Astrocyte of the spinal cord (primary cell): ENCODE results near the gene GRK6.

Experiments used
- DNase-seq: peaks from one replicate; pipeline ENCODE4 v3.0.0; 2011; ENCODE audit warnings: low read depth, low spot score
- H3K4me3 ChIP-seq: 2 replicates; pipeline ENCODE4 v1.5.1; 2011; ENCODE audit warnings: low read depth, mild to moderate bottlenecking, low read length, moderate library complexity
- in situ Hi-C: cut with HindIII; loops from 2 replicates; pipeline ENCODE4 v1.10.0; 2017; ENCODE audit warnings: low sequenced_read_pairs
- TF ChIP-seq, protein P1 (sequence below): IDR thresholded peaks from 2 replicates; pipeline ENCODE4 v1.5.1; 2012; ENCODE audit warnings: low read depth, mild to moderate bottlenecking, low read length, inconsistent platforms

Gene GRK6

DNA sequence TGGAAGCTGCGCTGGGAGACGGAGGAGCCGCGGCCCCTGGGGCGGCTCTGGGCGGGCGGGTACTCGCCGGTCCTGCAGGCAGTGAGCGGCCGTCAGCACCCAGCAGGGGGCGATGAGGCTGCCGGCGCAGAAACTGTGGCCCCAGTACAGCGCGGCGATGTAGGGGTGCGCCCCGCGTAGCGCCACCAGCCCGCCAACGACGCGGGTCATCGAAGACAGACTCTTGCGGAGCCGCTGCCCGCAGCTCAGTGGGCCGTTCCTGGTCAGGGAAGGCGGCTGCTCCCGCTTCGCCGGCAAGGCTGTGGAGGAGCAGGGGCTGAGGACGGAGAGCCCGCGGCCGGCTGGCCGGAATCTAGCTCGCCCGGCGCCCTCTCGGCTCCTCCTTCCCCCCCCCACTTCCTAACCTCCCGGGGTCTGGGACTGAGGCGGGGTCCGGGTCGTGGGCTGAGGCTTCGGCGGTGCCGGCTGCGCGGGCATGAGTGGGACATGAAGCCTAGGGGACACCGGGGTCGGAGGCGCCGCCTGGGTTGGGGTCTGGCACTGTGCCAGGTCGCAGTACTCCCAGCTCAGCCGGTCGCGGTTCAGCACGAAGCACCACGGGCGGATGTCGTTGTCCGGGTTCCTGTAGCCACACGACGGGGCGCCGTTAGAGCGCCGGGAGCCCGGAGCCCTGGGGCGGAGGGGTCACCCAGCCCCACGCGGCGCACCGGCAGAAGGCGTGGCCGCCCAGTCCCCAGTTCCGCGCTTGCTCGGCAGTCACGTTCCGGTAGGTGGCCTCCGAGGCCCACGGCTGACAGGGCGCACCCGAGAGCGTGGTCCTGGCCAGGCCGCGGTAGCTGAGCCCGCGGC, 22.5 kb upstream of the GRK6 start:
- TF ChIP-seq, protein P1, sequence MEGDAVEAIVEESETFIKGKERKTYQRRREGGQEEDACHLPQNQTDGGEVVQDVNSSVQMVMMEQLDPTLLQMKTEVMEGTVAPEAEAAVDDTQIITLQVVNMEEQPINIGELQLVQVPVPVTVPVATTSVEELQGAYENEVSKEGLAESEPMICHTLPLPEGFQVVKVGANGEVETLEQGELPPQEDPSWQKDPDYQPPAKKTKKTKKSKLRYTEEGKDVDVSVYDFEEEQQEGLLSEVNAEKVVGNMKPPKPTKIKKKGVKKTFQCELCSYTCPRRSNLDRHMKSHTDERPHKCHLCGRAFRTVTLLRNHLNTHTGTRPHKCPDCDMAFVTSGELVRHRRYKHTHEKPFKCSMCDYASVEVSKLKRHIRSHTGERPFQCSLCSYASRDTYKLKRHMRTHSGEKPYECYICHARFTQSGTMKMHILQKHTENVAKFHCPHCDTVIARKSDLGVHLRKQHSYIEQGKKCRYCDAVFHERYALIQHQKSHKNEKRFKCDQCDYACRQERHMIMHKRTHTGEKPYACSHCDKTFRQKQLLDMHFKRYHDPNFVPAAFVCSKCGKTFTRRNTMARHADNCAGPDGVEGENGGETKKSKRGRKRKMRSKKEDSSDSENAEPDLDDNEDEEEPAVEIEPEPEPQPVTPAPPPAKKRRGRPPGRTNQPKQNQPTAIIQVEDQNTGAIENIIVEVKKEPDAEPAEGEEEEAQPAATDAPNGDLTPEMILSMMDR, result peak; percentile 69
- DNase-seq, result peak; percentile 77
- peak overlapping the region; percentile 53 for H3K4me3 ChIP-seq
- in situ Hi-C loops, result no loop called here

DNA sequence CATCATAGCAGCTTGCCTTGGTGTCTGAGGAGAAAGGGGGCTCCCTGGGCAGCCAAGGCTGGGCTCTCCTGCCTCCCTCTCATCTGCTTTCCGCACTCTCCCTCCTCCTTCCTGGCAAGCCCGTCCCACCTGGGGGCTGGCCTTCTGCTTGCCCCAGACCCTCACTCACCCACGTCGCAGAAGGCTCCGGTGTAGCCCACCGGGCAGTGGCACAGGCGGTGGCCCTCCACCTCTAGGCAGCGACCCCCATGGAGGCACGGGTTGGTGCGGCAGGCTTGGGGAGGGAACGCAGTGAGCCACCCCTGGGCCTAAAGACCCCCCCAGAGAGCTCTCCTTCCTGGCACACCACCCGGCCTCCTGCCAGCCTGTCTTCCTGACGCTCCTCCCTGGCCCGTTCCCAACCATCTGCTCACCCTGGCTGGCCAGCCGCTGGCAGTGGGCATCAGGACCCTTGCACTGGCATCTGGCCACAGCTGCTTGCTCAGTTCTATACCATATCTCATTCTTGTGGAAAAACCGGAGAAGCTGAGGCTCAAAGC, 21.8 kb upstream of the GRK6 start:
- DNase-seq, result no peak
- H3K4me3 ChIP-seq, result peak overlapping the region; percentile 53
- in situ Hi-C loops, result no loop called here
- TF ChIP-seq, protein P1, result no peak

DNA sequence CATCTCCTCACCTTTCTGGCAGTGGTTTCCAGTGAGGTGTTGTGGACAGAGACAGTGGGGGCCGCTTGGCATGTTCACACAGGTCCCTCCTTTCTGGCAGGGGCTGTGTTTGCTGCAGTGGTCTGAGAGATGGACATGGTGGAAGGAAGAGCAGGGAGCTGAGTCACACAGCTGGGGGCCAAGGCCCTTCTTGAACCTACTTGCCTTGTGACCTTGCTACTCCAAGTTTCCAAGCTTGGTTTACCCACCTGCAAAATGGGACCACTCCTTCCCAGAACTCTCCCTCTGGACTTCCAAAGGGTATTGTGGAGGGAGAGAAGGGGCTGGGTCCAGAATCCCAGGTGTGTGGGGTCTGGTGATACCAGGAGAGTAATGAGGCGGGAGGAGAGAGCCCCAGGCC, 21.2 kb upstream of the GRK6 start:
- in situ Hi-C loops, result no loop called here
- DNase-seq, result no peak
- TF ChIP-seq, protein P1, result no peak
- H3K4me3 ChIP-seq, result no peak overlapping the region

DNA sequence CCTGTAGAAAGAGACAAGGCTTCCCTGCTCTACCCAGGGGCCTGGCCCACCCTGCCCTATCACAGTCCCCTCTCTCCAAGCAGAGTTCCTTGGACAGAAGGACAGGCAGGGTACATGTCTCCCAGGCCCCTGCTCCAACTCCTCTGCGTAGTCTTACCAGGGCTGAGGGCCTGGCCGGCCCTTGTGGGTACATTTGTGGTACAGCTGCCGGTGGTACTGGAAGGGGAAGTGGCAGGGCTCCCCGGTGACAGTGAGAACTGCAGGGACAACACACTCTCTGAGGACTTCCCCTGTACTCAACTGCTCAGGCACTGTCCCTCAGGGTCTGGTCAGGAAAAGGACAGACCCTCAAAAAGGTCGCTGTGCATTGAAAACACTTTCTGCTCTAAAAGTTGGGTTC, 20.7 kb upstream of the GRK6 start:
- DNase-seq, result no peak
- TF ChIP-seq, protein P1, result no peak
- in situ Hi-C loops, result no loop called here
- H3K4me3 ChIP-seq, result no peak overlapping the region

DNA sequence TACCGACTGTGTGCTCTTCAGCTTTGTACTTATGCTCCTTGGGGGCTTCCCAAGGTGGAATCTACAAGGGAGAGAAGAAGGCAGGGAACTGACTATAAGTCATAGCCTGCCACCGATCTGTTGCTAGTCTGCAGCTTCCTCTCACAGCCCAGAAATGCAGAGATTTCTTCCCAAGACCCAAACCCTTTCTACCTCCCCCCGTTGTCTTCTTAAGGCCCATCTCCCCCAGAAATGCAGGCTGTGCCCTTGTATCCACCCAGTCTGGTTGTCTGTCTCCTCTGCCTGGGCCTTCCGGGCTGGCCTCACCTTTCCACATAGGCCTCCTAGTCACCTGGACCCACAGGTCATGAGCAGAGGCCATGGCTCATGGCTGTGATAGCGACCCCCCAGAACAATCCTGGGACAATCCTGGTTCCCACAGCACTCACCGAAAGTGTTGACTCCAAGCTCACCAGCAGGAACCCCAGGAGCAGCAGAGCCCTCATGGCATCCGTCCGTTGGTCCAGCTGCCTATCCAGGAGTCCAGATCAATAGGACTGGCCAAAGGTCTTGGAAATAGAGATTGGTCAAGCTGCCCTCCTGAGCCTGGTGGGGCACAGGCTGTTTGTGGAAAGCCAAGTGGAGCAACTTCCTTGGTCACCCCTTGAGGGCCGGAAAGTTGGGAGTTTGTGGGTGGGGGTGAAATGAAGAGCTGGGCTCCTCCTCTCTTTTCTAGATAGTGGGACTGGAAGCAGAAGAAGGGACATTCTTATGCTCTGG, 17.3 kb upstream of the GRK6 start, which contains the start of gene F12:
Gene F12, minus strand, starts transcription at position 522 of the 759 bp plus-strand sequence. Its CDS starts 37 bp downstream, at position 485.
- DNase-seq, result no peak
- TF ChIP-seq, protein P1, result no peak
- in situ Hi-C loops, result no loop called here
- no peak within 1 kb of the TSS for H3K4me3 ChIP-seq

DNA sequence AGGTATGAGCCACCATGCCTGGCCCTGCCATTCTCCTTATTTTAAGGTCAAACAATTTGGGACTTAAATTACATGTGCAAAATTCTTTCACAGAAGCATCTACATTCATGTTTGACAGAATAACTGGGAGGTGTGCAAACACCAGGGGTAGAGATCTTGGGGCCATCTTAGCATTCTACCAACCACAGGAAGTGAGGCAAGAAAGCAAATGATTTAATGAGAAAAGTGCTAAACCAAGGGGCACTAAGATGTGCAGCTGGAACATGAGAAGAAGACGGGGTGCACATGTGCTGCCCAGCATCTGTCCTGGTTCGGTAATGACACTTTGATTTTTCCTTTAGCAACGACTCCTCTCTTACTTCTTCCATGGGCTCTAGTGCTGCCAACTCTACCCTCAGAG, 15.9 kb upstream of the GRK6 start:
- no peak overlapping the region for H3K4me3 ChIP-seq
- TF ChIP-seq, protein P1, result no peak
- no peak for DNase-seq
- in situ Hi-C loops, result no loop called here
